Measurements from ENCODE around the gene NTNG1. TPM values are rescaled to one million over a fixed set of nuclear protein-coding genes. Genes with fewer than 3 reads are reported as not detected.

NTNG1 gene
- total RNA-seq, 1 donor from 2014 or later: 2.4 TPM

GRCh38 chr1:107298526-107298925 lies 157.7 kb downstream of the NTNG1 start:
- H3K4me3 ChIP-seq (ENCODE audit: low read depth, low read length): no peak overlapping the region
- FAIRE-seq: no peak
- no peaks in the 10 kb centered on the region for H3K36me3 ChIP-seq (ENCODE audit: control insufficient read depth, insufficient read depth, low read length)
- no peaks in the 10 kb centered on the region for H3K27me3 ChIP-seq (ENCODE audit: control insufficient read depth, insufficient read depth, low read length)
- TF ChIP-seq, protein P1, sequence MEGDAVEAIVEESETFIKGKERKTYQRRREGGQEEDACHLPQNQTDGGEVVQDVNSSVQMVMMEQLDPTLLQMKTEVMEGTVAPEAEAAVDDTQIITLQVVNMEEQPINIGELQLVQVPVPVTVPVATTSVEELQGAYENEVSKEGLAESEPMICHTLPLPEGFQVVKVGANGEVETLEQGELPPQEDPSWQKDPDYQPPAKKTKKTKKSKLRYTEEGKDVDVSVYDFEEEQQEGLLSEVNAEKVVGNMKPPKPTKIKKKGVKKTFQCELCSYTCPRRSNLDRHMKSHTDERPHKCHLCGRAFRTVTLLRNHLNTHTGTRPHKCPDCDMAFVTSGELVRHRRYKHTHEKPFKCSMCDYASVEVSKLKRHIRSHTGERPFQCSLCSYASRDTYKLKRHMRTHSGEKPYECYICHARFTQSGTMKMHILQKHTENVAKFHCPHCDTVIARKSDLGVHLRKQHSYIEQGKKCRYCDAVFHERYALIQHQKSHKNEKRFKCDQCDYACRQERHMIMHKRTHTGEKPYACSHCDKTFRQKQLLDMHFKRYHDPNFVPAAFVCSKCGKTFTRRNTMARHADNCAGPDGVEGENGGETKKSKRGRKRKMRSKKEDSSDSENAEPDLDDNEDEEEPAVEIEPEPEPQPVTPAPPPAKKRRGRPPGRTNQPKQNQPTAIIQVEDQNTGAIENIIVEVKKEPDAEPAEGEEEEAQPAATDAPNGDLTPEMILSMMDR (IDR thresholded peaks at IDR 0.05; ENCODE audit: insufficient read depth, low read length, severe bottlenecking): no peak
- DNase-seq (ENCODE audit: low read depth): no peak

DNA sequence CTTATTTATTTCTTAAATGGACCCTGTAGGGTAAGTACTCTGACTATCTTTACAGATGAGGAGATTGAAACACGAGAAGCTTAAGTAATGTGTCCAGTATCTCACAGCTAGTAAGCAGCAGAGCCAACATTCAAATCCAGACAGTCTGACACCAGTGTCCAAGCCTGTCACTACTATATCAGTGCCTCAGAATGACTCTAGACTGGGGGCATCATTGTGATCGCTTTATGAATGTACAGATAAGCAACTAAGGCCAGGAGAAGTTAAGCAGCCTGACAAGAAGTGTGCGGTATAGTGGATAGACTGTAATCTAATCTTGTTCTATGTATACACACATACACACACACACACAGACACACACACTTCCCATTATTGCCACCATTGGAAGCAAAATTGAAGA lies 158.7 kb downstream of the NTNG1 start:
- Histone ChIP-seq H3K4me3 (ENCODE audit: low read depth, low read length) (no peak overlapping the region), H3K36me3 (ENCODE audit: control insufficient read depth, insufficient read depth, low read length) (no peaks in the 10 kb centered on the region), H3K27me3 (ENCODE audit: control insufficient read depth, insufficient read depth, low read length) (no peaks in the 10 kb centered on the region)
- DNase-seq (ENCODE audit: low read depth): no peak
- TF ChIP-seq, protein P1 (IDR thresholded peaks at IDR 0.05; ENCODE audit: insufficient read depth, low read length, severe bottlenecking): no peak
- FAIRE-seq: no peak

DNA sequence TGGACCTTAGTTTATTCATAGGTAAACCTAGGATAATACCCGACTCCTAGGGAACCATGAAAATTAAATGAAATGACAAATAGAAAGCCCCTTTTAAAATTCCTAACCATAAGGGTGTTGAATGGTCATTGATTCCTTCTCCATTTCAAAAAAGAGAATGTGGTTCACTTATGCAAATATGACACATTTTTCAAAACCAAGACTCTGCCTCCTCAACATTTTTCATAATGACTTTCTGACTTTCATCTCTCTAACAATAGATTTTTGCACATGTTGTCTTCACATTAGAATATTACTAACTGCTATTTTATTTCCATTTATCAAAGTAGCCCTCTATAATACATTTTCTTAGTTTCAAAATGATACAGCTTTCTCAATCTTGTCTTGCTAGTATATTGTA lies 169.1 kb downstream of the NTNG1 start:
- TF ChIP-seq, protein P1 (IDR thresholded peaks at IDR 0.05; ENCODE audit: insufficient read depth, low read length, severe bottlenecking): no peak
- Histone ChIP-seq H3K4me3 (ENCODE audit: low read depth, low read length) (no peak overlapping the region), H3K27me3 (ENCODE audit: control insufficient read depth, insufficient read depth, low read length) (no peaks in the 10 kb centered on the region), H3K36me3 (ENCODE audit: control insufficient read depth, insufficient read depth, low read length) (no peaks in the 10 kb centered on the region)
- FAIRE-seq (no peak), DNase-seq (ENCODE audit: low read depth) (no peak)

GRCh38 chr1:107315652-107316051 lies 174.8 kb downstream of the NTNG1 start:
- TF ChIP-seq, protein P1 (IDR thresholded peaks at IDR 0.05; ENCODE audit: insufficient read depth, low read length, severe bottlenecking): no peak

GRCh38 chr1:107318932-107319331 lies 178.1 kb downstream of the NTNG1 start:
- Histone ChIP-seq H3K4me3 (ENCODE audit: low read depth, low read length) (no peak overlapping the region), H3K36me3 (ENCODE audit: control insufficient read depth, insufficient read depth, low read length) (no peaks in the 10 kb centered on the region), H3K27me3 (ENCODE audit: control insufficient read depth, insufficient read depth, low read length) (no peaks in the 10 kb centered on the region)
- TF ChIP-seq, protein P1 (IDR thresholded peaks at IDR 0.05; ENCODE audit: insufficient read depth, low read length, severe bottlenecking): no peak
- FAIRE-seq (no peak), DNase-seq (ENCODE audit: low read depth) (no peak)

More at GRCh38 chr1:107315652-107316051, 174.8 kb downstream of the NTNG1 start:
- H3K27me3 ChIP-seq (ENCODE audit: control insufficient read depth, insufficient read depth, low read length): no peaks in the 10 kb centered on the region
- H3K36me3 ChIP-seq (ENCODE audit: control insufficient read depth, insufficient read depth, low read length): no peaks in the 10 kb centered on the region
- FAIRE-seq: no peak
- H3K4me3 ChIP-seq (ENCODE audit: low read depth, low read length): no peak overlapping the region
- DNase-seq (ENCODE audit: low read depth): no peak

DNA sequence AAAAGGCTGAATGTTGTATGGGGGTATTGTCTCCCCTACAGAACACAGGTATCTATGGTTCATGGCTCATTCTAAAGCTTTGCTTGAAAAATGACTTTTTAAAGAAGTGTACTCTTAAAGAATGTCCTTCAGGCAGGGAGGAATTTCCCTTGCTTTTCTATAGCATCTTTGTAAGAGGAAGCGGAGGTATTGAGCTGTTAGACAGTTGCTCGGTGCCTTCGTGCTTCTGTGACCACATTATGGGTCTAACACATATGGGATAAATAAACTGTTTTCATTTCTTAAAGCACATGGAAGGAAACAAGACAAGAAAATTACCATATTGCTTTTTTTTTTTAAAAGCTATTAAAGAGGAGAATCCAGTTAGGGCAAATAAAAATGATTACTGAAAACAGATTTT lies 182.9 kb downstream of the NTNG1 start:
- DNase-seq (ENCODE audit: low read depth) (no peak), FAIRE-seq (no peak)
- Histone ChIP-seq H3K36me3 (ENCODE audit: control insufficient read depth, insufficient read depth, low read length) (no peaks in the 10 kb centered on the region), H3K27me3 (ENCODE audit: control insufficient read depth, insufficient read depth, low read length) (no peaks in the 10 kb centered on the region), H3K4me3 (ENCODE audit: low read depth, low read length) (no peak overlapping the region)
- TF ChIP-seq, protein P1 (IDR thresholded peaks at IDR 0.05; ENCODE audit: insufficient read depth, low read length, severe bottlenecking): no peak

Data from bronchial epithelial cell (primary cell).